ENCODE results near the gene TAF4B.
"Not testable (repeated sequence)": the region's sequence is repeated elsewhere in the genome, so short reads cannot be mapped to it uniquely, and the experiment has no call there.

Gene TAF4B

GRCh38 chr18:26307161-26307773 lies 81.0 kb downstream of the TAF4B start:
- DNase-seq (ENCODE audit: low read depth) = no peak

GRCh38 chr18:26309281-26309680 lies 83.0 kb downstream of the TAF4B start:
- no peak for DNase-seq (ENCODE audit: low read depth)

GRCh38 chr18:26312199-26312598 lies 86.0 kb downstream of the TAF4B start:
- DNase-seq (ENCODE audit: low read depth) = no peak

- no peak for DNase-seq (ENCODE audit: low read depth)
Observed at GRCh38 chr18:26317398-26317797, 91.2 kb downstream of the TAF4B start.

GRCh38 chr18:26320686-26321085 lies 94.4 kb downstream of the TAF4B start:
- DNase-seq (ENCODE audit: low read depth) = no peak

GRCh38 chr18:26322890-26323653 lies 96.8 kb downstream of the TAF4B start:
- no peak for DNase-seq (ENCODE audit: low read depth)

- DNase-seq (ENCODE audit: low read depth) = no peak
Observed at GRCh38 chr18:26325771-26326170, 99.5 kb downstream of the TAF4B start.

- DNase-seq (ENCODE audit: low read depth) = no peak
Observed at GRCh38 chr18:26327062-26327461, 100.8 kb downstream of the TAF4B start.

GRCh38 chr18:26332991-26333390 lies 106.7 kb downstream of the TAF4B start:
- no peak for DNase-seq (ENCODE audit: low read depth)

GRCh38 chr18:26335156-26335555 lies 108.9 kb downstream of the TAF4B start:
- DNase-seq (ENCODE audit: low read depth) = no peak

GRCh38 chr18:26335571-26336487 lies 109.6 kb downstream of the TAF4B start:
- no peak for DNase-seq (ENCODE audit: low read depth)

- no peak for DNase-seq (ENCODE audit: low read depth)
Observed at GRCh38 chr18:26336572-26336971, 110.3 kb downstream of the TAF4B start.

GRCh38 chr18:26342646-26343045 lies 116.4 kb downstream of the TAF4B start:
- DNase-seq (ENCODE audit: low read depth) = no peak

GRCh38 chr18:26350961-26351360 lies 124.7 kb downstream of the TAF4B start:
- no peak for DNase-seq (ENCODE audit: low read depth)

GRCh38 chr18:26356045-26356785 lies 130.0 kb downstream of the TAF4B start:
- no peak for DNase-seq (ENCODE audit: low read depth)

- DNase-seq (ENCODE audit: low read depth) = no peak
Observed at GRCh38 chr18:26357960-26358359, 131.7 kb downstream of the TAF4B start.

- DNase-seq (ENCODE audit: low read depth) = no peak
Observed at GRCh38 chr18:26362021-26362420, 135.8 kb downstream of the TAF4B start.

GRCh38 chr18:26367425-26367824 lies 141.2 kb downstream of the TAF4B start:
- no peak for DNase-seq (ENCODE audit: low read depth)

GRCh38 chr18:26370037-26370436 lies 143.8 kb downstream of the TAF4B start:
- DNase-seq (ENCODE audit: low read depth) = no peak

- DNase-seq (ENCODE audit: low read depth) = no peak
Observed at GRCh38 chr18:26376105-26376504, 149.9 kb downstream of the TAF4B start.

- DNase-seq (ENCODE audit: low read depth) = no peak
Observed at GRCh38 chr18:26378701-26379100, 152.5 kb downstream of the TAF4B start.

- DNase-seq (ENCODE audit: low read depth) = not testable (repeated sequence)
Observed at GRCh38 chr18:26381555-26381954, 155.3 kb downstream of the TAF4B start.

Measured in activated T-helper 1 cell treated with Interleukin-2 at 50 U/mL for 16 hours (primary cell).